NCI-H82 (cell line): ENCODE data around the gene OTULIN.

Experiments
- DNase-seq: peaks from one replicate; lab custom pipeline; 2025; lab: John Stamatoyannopoulos, UW

OTULIN gene

DNA sequence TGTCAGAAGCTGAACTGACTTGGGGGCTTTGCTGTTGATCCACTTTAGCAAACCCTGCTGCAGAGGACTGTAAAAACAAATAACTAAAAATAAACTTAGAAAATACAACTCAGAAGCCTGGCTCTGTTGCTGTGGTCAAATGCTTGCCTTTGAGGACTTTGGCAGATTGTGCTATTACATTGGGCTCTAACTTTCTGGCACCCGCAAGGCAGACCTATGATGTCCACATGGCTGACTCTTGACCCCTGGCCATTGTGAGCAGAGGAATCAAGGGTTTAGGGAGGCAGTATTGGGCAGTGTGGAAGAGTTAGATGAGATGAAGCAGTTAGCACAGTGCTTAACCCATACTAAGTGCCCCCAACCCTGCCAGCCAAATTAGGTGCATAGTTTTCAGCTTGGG lies 34.0 kb downstream of the OTULIN start:
- DNase-seq: no peak

- DNase-seq: no peak
Measured at GRCh38 chr5:14699159-14699558, 34.6 kb downstream of the OTULIN start.

DNA sequence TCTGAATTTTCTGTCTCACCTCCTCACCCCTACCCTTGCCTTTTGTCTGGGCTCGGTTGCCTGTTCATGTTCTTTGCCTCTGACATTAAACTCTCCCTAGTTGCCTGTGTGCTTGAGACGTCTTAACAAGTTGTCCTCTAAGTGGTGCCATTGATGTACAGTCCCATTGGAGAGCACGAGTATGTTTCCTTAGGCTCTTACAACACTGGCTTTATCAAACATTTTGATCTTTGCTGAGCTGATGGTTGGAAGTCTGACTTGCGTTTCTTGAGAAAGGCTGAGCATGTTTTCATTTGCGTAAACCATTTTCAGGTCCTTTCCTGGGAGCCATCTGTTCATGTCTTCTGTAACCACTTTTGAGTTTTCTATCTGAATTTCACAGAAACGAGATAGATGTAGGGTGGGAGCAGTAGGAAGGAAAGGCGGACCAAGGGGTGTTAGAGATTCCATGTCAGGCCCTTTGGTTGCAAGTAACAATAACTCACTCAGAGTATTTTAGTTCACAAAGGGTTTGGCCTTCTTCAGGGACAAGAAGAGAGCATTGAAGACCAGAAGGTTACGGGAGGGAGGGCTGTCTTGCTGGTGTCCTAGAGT lies 35.4 kb downstream of the OTULIN start:
- no peak for DNase-seq

- DNase-seq: no peak
Measured at GRCh38 chr5:14700478-14701436, 36.2 kb downstream of the OTULIN start.

DNA sequence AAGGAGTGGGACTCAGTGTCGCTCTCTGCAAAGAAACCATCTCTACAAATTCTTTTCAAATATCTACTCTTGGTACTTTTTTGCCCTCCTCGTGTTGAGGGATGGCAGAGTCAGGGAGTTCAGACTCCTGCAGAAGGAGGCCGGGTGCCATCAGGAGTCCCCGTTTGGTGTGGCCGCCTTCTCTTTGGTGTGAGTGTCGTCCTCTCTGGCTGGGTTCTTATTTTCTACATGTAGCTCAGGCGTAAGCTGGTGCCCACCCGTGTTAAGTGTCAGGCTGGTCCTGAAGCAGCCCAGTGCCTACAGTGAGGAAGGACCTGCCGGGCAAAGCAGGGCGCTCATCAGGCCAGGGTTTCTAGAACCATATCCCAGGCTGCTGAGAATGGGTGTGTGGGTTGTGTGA lies 37.0 kb downstream of the OTULIN start:
- DNase-seq: no peak

- DNase-seq: no peak
Measured at GRCh38 chr5:14702238-14702839, 37.8 kb downstream of the OTULIN start.

GRCh38 chr5:14705556-14705955 lies 41.0 kb downstream of the OTULIN start:
- DNase-seq: no peak

DNA sequence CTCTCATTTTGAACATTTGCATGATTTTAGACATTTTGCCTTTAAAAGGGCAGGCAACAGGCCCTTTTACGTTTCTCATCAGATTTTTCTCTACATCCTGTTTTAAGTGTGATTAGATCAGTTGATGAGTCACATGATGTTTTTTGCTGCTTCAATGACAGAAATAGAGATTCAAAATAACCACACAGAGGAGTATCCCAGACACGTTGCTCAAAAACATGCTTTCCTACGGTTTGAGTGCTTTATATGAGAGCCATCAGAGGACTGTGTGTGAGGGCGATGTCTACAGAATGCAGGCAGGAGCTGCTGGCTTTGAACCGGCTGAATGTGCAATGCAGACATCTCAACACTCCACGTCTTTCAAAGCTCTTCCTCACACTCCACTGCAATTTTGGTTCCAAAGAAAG lies 42.1 kb downstream of the OTULIN start:
- DNase-seq: no peak

- DNase-seq: no peak
Measured at GRCh38 chr5:14707811-14708390, 43.4 kb downstream of the OTULIN start.

- no peak for DNase-seq
Measured at GRCh38 chr5:14708551-14708950, 44.0 kb downstream of the OTULIN start.

DNA sequence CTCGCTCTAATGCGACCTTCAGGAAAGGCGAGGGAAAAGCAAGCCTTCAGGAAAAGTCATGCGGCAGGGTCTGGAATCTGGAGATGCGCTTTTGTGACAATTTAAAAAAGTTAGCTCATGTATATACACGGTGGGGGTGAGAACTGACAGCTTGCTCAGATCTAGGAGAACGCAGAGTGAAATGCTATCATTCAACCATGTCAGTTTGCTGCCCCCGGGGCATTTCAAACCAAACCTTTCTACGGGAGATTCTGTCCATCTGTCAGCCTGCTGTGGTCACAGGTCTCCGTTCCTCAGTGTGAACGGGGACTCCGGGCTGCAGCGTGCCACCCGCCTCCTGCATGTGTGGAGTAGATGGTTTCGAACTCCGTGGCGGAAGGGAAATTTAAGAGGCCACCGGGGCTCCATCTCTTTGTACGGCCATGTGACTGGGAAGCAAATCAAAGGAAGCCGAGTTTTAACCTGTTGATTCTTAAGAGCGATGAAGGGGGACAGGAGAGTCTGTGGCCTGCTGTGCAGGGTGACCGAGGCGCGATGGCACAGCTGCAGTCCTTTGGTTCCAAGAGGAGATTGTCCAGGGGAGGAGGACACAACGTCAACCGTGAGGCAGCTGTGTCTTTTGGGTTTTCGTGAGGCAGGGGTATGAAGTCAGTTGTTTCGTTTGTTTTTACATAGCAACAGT lies 45.9 kb downstream of the OTULIN start:
- no peak for DNase-seq

GRCh38 chr5:14712131-14712530 lies 47.6 kb downstream of the OTULIN start:
- no peak for DNase-seq

- DNase-seq: no peak
Measured at GRCh38 chr5:14712666-14713065, 48.1 kb downstream of the OTULIN start.

- no peak for DNase-seq
Measured at GRCh38 chr5:14713476-14714390, 49.2 kb downstream of the OTULIN start.

- no peak for DNase-seq
Measured at GRCh38 chr5:14714706-14715105, 50.2 kb downstream of the OTULIN start.

- DNase-seq: no peak
Measured at GRCh38 chr5:14715481-14715880, 51.0 kb downstream of the OTULIN start.

GRCh38 chr5:14716755-14717752 lies 52.5 kb downstream of the OTULIN start:
- DNase-seq: no peak

DNA sequence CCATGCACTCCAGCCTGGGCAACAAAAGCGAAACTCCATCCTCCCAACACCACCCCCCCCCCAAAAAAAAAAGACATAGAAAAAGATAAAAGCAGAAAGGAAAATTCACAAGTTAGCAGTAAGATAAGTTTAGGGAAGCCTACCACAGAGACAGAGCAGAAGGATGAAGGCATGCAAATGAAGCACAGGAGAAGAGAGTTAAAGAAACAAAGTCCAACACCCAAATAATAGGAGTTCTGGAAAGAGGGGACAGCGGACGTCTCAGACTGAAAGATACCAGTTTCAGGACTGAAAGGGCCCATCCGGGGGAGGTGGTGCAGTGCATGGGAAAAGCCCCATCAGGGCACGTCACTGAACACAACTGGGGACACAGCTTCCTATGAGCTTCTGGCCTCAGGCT lies 54.3 kb downstream of the OTULIN start:
- DNase-seq: no peak

- DNase-seq: no peak
Measured at GRCh38 chr5:14720236-14720923, 55.9 kb downstream of the OTULIN start.
